Epithelial cell of prostate (primary cell): ENCODE results near the gene ABL1.

Source experiments
- DNase-seq: peaks from one replicate; pipeline ENCODE4 v3.0.0-alpha.2; 2011; ENCODE audit warnings: low read depth, low spot score
- H3K27ac ChIP-seq: fragments of 450-650 bp; 2 replicates; pipeline ENCODE4 v1.5.1; 2017; ENCODE audit warnings: mild to moderate bottlenecking

The ABL1 gene

GRCh38 chr9:130913599-130914416, 78.8 kb downstream of the ABL1 start:
- H3K27ac ChIP-seq: peak overlapping the region; percentile 18
- DNase-seq: no peak

DNA sequence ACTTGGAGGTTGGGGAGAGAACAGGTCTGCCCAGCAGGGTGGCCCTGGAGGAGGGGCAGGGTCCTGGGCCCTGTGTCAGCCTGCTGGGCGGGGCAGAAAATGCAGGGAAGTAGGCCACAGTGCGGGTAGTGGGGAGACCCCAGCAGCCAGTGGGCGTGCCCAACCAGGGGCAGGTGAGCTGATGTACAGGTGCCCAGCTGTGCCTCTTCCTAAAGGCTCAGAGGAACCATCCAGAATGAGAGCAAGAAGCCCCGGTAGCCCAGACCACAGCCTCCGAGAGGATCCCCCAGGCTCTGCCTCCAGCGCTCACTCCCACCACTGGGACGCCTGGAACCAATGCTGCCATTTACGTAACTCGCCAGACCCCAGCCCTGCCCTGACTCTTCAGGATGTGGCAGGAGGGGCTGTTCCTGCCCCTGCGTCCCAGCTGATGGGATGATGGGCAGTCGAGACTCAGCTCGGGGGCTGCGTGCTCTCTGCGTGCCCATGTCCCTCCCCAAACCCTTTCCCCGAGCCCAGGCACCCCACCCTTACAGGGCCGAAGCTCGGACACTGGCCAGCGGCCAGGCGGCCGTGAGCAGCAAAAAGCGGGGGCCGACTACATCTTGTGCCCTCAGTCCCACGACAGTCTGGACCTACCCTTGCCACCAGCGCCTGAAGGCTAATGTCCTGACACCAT, 79.5 kb downstream of the ABL1 start:
- no peak overlapping the region for H3K27ac ChIP-seq
- no peak for DNase-seq

- H3K27ac ChIP-seq: no peak overlapping the region
- DNase-seq: no peak
Measured at GRCh38 chr9:130915096-130915447, 80.0 kb downstream of the ABL1 start.

DNA sequence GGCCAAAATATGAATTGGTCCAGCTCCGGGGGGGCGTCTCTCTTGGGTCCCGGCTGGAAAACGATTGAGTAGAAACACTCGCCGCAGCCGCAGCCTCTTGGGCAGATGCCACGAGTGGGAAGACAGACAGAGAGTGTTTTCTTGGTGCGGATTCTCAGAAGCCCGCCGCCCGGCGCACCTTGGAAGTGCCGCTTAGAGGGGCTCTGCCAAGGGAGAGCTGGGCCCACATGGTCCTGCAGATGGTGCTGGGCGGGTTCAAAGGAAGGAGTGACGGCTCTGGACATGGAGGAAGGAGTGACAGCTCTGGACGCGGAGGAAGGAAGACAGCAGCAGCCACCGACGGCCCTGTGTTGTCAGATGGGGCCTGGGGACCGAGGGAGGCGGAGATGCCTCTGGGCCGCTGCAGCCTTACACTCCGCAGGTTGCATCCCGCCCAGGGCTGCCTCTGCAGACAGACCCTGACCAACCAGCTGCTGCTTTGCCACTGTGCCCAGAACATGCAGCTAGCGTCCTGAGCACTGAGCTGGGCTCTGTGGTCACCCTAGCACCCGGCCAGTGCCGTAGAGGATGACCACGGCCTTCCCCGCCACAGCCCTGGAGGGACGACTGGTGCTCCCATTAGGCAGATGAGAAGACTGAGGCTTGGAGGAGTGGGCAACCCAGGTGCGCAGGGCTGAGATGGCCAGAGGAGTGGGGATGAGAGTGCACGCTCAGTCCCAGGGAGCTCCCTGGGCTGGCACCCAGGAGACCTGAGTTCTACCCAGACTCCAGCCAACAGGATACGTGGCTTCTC, 82.3 kb downstream of the ABL1 start:
- no peak for DNase-seq
- no peak overlapping the region for H3K27ac ChIP-seq

DNA sequence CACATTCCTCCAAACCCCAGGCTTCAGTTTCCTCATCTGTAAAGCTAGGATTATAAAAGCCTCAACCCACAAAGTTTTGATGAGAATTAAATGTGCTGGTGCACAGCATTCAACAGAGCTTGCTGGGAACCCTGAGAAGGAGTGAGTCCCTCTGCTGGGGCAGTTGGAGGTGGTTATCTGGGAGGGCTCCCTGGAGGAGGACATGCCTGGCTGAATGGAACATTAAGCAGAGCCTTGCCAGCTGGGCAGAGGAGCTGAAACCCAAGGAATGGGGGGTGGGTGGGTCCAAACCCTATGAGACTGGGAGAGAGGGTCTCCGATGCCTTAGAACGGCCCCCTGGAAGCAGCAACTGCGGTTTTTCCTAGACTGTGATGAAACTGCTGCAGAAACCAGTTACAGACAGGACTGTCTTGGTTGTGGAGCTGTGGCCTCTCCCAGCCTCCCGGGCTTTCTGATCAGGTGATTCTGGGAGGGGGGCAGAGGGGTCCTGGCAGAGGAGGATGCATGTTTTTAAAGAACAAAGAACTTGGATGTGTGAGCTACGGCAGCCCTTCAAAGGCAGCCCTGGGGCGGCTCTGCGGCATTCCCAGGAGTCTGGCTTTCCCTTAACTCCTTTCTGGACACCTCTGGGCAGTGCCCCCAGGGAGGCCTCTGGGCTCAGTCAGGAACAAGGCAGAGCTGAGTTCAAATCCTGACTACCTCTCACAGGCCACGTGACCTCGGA, 83.2 kb downstream of the ABL1 start:
- DNase-seq: no peak
- H3K27ac ChIP-seq: no peak overlapping the region

DNA sequence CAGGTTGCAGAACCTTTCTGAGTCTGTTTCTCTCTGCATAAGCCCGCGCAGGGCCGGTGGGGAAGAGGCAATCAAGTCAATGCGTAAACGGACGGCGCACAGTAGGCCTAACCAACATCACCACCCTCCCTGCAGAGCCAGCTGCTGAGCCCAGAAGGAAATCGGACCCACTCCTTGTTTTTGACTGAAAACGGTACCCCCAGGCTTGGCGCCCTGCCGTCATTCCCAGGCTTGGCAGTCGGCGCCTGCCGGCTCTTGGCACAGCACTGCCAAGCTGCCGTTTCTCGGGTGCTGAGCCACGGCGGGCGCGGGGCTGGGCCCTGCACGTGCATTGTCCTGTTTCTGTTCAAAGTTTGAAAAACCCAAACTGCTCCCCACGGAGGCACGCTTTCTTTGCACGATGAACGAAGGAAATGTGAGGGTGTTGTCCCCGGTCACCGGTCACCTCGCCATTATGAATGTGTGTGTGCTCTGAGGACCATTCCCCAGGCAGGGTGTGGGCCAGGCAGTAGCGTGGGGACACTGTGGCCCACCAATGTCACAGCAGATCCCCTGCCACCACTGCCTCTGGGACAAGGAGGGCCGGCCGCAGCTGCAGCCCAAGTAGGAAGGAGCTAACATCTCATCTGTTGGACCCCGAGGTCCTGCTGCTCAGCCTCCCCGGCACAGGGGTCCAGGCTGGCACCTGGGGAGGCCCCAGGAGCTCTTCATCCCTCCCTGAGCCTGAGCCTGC, 83.9 kb downstream of the ABL1 start:
- no peak for DNase-seq
- no peak overlapping the region for H3K27ac ChIP-seq

GRCh38 chr9:130919559-130920145, 84.6 kb downstream of the ABL1 start:
- no peak for DNase-seq
- no peak overlapping the region for H3K27ac ChIP-seq

DNA sequence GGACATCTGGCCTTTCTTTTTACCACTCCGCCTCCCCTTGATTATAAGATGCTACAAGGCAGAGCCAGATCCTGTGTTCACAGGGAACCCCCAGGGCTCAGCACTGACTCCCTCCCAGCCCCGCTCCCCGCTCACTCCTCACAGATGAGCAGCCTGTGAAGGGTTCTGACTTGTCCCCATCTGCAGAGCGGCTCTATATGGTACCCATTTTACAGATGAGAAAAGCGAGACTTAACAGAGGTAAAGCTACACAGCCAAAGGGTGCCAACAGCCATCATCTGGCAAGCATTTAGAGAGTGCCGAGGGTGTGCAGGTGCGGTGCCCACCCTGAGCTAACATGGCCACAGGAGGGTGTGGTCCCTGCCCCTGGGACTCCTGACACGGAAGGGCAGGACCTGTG, 85.2 kb downstream of the ABL1 start:
- no peak overlapping the region for H3K27ac ChIP-seq
- no peak for DNase-seq

DNA sequence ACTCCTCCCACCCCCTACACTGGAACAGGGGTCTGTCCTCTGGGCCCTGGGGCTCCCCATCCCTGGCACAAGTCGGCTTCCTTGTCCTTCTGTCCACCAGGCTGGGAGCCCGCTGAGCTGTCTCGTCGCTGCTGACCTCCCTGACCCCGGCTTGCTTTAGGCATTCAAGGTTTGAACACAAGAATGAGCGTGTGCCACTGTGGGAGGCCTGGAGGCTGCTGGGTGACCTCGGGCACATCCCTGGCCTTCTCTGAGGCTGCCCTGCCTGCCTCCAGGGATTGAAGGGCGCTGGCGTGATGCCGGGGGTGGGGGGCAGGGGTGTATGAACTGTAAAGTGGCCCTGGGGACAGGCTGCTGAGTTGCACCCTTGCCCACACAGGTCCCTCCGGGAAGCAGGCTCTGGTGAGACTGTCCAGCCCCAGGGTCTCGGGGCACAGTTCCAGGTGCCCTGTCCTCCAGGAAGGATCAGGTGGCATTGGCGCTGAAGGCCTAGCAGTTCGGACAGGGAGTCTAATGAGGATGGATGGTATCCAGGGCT, 85.8 kb downstream of the ABL1 start:
- DNase-seq: no peak

GRCh38 chr9:130921300-130921988, 86.4 kb downstream of the ABL1 start:
- H3K27ac ChIP-seq: no peak overlapping the region
- DNase-seq: no peak

More for the DNA sequence above, 85.8 kb downstream of the ABL1 start:
- H3K27ac ChIP-seq: no peak overlapping the region

- DNase-seq: no peak
Measured at GRCh38 chr9:130921989-130922892, 87.2 kb downstream of the ABL1 start.

DNA sequence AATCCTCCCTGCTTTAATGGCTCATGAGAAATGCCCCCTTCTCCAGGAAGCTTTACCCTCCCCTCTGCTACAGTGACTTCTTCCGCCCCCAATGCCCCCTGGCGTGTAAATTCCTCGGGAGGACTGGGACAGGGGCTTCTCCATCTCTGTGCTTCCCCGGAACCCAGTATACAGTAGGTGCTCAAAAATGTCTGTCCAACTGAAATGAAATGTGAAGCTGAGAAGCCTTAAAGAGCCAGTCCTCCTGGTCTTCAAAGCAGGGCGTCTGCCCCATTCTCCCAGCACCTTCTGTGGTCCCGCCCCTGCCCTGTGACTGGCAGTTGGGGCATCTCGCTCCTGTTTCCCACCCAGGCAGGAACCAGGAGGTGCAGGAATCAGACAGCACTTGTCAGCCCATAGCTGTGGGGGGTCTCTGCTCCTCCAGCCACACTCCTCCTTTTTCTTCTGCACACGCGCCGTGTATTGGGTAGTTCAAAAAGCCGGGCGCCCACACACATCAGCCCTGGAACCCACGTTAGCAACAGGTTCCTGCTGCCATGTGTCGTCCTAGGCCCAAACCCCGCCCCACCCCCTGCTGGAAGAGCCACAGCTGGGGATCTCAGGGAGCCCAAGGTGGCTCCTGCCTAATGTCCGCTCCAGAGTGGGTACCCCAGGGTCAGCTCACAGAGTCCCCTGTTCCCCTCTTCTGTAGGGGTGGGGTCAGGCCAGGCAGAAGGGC, 88.0 kb downstream of the ABL1 start:
- DNase-seq: no peak
- H3K27ac ChIP-seq: no peak overlapping the region

More at GRCh38 chr9:130921989-130922892, 87.2 kb downstream of the ABL1 start:
- H3K27ac ChIP-seq: no peak overlapping the region

DNA sequence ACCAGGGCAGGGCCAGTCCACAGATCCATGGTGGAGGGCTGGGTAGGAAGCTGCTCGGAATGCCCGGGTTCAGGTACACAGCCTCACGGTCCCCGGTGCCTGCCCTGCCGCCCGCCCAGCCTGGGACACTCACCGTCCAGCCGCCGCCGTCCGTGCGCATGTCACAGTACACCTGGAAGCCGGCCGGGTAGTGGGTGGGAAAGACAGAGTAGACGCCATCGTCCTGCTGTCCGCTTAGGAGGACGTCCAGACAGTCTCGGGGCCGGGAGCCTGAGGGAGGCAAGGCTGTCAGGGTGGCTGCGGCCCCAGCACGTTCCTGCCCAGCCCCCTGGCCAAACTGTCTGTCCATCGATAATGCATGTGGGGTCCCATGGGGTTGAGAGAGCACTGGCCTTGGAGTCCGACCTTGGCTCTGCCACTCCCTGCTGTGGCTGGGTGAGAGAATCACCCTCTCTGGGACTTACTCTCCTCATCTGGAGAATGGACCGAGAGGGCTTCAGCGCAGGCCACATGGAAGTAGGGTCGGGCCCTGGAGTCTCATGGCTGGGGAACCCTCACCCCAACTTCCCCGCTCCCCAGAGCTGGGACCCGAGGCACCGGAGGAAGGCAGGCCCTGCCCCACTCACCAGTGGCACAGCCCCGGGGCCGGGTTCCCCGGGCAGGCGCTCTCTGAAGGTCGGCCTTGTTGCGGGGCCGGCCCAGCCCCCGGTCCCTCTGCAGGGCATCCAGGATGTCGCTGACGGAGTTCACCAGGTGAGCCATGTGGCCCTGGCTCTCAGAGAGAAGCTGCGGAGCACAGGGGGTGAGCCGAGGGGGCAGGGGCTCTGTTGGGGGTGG, 88.8 kb downstream of the ABL1 start:
- H3K27ac ChIP-seq: no peak overlapping the region
- DNase-seq: no peak

DNA sequence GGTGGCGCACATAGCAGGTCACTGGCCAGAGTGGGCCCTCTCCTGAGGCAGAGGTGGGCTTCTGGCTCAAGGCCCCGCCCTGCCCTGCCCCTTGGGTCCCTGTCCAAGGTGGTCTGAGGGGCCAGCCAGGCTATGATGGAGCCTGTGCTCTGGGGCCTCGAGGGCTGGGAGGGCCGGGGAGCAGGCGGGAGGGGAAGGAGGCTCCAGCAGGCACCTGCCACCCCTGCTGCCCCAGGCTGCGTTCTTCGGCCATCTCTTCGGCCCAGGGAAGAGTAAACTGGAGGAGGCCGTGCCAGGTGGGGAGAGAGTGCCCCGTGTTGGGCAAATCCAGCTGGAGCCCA, 89.4 kb downstream of the ABL1 start:
- DNase-seq: no peak
- H3K27ac ChIP-seq: no peak overlapping the region

DNA sequence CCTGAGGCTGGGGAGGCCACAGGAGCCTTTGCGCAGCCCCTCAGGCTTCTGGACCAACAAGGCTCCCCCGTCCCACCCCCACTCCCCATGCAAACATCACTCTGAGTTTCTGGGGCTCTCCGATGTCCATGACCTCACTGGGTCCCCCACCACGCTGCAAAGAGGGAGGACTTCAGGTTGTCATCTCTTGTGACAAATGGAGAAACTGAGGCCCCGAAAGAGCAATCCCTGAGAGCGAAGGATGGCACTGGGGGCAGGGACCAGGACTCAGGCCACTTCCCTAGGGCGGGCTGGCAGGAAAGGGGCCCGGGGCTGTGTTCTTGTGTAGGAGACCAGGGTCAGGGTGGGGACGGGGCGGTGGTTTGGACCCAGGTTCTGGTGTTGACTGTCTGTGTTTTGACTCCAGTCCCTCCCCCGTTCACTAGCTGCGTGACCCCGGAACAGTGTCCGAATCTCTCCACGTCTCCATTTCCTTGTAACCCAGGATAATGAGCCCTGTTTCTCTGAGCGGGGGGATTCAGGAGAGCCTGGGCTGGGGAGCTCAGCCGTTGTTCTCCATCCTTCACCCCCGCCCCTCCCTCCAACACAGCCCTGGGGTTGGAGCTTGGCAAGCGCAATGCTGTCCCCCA, 90.1 kb downstream of the ABL1 start:
- DNase-seq: no peak
- H3K27ac ChIP-seq: no peak overlapping the region

- DNase-seq: no peak
Measured at GRCh38 chr9:130927338-130927737, 92.3 kb downstream of the ABL1 start.

More at GRCh38 chr9:130927338-130927737, 92.3 kb downstream of the ABL1 start:
- H3K27ac ChIP-seq: peak overlapping the region; percentile 86
